Choroid plexus epithelial cell (primary cell): Measurements from ENCODE around the gene RNF19B.
"Not testable (repeated sequence)": the region's sequence is repeated elsewhere in the genome, so short reads cannot be mapped to it uniquely, and the experiment has no call there.

Experiments used
- DNase-seq: peaks from one replicate; pipeline ENCODE4 v3.0.0-alpha.2; 2010; ENCODE audit warnings: low read depth
- H3K4me3 ChIP-seq: 2 replicates; pipeline ENCODE4 v1.5.1; 2011; ENCODE audit warnings: low read depth, mild to moderate bottlenecking, control low read depth, low read length, moderate library complexity
- TF ChIP-seq, protein P1 (sequence below): conservative IDR thresholded peaks from 2 replicates; pipeline ENCODE4 v1.5.1; 2011; ENCODE audit warnings: low read depth, mild to moderate bottlenecking, control low read depth, inconsistent platforms, low read length, moderate library complexity

RNF19B gene

GRCh38 chr1:33001282-33001681, 36.7 kb upstream of the RNF19B start:
- DNase-seq = no peak
- TF ChIP-seq, protein P1, sequence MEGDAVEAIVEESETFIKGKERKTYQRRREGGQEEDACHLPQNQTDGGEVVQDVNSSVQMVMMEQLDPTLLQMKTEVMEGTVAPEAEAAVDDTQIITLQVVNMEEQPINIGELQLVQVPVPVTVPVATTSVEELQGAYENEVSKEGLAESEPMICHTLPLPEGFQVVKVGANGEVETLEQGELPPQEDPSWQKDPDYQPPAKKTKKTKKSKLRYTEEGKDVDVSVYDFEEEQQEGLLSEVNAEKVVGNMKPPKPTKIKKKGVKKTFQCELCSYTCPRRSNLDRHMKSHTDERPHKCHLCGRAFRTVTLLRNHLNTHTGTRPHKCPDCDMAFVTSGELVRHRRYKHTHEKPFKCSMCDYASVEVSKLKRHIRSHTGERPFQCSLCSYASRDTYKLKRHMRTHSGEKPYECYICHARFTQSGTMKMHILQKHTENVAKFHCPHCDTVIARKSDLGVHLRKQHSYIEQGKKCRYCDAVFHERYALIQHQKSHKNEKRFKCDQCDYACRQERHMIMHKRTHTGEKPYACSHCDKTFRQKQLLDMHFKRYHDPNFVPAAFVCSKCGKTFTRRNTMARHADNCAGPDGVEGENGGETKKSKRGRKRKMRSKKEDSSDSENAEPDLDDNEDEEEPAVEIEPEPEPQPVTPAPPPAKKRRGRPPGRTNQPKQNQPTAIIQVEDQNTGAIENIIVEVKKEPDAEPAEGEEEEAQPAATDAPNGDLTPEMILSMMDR = peak; percentile 43
- H3K4me3 ChIP-seq = no peak overlapping the region

DNA sequence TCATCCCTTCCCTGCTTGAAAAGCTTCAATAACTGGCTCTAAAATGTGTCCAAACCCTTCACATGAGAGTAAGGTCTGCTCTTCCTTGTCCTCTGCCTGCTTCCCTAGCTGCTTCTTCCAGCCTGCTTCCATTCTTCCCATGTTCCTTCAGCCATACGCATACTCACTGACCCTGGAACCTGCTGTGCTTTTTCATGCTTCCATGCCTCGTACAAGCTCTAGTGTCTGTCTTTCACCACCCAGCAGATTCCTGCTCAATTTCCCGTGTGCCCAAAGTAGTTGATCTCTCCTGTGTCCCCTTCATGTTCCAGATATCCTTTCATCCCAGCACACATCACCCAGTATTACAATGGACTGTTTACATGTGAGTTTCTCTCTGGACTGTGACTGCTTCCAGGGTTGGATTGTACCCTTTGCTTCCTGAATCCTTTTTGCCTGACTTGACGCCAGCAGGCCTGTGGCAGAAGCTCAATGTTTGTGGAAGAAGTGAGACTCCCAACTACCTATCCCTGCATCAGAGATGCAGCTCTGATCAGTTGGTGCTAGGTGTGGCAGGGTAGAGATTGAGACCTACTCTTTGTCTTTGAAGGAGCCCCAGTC, 35.9 kb upstream of the RNF19B start:
- H3K4me3 ChIP-seq = no peak overlapping the region
- no peak for DNase-seq
- TF ChIP-seq, protein P1 = no peak

- DNase-seq = no peak
- H3K4me3 ChIP-seq = no peak overlapping the region
- TF ChIP-seq, protein P1 = no peak
Measured at GRCh38 chr1:32998997-32999396, 34.4 kb upstream of the RNF19B start.

DNA sequence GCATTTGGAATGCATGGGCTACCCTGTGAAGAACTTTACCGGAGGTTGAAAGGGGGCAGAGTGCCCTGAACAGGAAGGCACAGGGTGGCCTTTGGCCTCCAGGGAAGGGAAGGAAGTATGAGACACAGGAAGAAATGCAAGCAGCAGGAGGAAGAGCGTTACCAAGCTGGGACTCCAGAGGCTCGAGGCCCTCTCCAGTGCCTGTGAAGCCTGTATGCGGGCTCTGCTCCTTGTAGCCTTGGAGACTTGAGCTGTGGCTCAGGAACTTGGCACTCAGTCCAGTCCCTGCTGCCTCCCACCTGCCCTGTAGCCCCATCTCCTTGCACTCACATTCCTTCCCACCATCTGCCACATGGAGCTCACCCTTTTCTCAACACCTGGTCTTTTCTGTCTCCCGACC, 33.5 kb upstream of the RNF19B start:
- H3K4me3 ChIP-seq = no peak overlapping the region

DNA sequence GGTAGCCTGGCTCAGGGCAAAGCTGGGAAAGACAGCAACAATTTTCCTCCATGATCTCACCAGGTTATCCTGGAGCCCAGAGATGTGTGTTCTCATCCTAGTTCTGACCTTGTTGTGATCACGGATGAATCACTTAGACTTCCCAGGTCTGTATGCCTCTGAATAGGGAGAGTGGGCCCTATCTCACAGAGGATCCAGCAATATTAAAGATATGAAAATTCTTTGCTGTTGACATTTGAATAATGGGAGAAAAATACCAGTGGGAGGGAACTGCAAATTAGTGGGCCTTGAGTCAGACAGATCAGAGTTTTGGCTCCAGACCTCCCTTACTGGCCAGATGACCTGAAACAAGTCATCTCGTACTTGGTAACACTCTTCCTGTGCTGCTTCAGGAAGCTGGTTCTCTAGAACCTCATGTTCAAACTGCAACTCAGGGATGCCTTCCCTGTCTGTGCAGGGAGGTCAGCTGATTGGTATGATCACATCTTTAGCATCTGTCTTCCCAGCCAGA, 32.8 kb upstream of the RNF19B start:
- DNase-seq = peak; percentile 88
- TF ChIP-seq, protein P1 = no peak
- no peak overlapping the region for H3K4me3 ChIP-seq

More for the DNA sequence above, 33.5 kb upstream of the RNF19B start:
- no peak for DNase-seq
- TF ChIP-seq, protein P1 = no peak

DNA sequence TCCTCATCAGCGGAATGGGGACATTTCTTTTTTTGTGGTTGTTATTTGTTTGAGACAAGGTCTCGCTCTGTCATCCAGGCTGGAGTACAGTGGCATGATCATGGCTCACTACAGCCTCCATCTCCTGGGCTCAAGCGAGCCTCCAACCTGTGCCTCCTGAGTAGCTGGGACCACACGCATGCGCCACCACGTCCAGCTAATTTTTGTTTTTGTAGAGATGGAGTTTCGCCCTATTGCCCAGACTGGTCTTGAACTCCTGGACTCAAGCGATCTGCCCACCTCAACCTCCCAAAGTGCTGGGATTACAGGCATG, 28.7 kb upstream of the RNF19B start:
- H3K4me3 ChIP-seq, DNase-seq: not testable (repeated sequence)

- TF ChIP-seq, protein P1 = no peak
- DNase-seq = peak; percentile 99
- no peak overlapping the region for H3K4me3 ChIP-seq
Measured at GRCh38 chr1:32992489-32993323, 28.1 kb upstream of the RNF19B start.
